NCI-H2081 (cell line): ENCODE measurements around the gene NMNAT1.
"Not testable (repeated sequence)": the region's sequence is repeated elsewhere in the genome, so short reads cannot be mapped to it uniquely, and the experiment has no call there.

ENCODE experiments used
- DNase-seq, 2 experiments: peaks; one replicate each; lab custom pipeline; 2025; lab: John Stamatoyannopoulos, UW

The NMNAT1 gene

DNA sequence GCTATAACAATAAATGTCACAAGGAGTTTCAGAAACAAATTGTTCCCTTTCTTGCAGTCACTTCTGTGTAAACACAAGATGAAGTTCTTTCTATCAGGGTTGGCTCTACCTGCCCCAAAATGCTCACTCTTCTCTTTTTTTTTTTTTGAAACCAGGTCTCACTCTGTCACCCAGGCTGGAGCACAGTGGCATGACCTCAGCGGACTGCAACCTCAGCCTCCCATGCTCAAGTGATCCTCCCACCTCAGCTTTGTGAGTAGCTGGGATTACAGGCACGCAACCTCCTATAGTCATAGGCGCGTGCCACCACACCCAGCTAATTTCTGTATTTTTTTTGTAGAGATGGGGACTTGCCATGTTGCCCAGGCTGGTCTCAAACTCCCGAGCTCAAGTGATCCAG, 22.7 kb upstream of the NMNAT1 start:
- DNase-seq = no peak

DNA sequence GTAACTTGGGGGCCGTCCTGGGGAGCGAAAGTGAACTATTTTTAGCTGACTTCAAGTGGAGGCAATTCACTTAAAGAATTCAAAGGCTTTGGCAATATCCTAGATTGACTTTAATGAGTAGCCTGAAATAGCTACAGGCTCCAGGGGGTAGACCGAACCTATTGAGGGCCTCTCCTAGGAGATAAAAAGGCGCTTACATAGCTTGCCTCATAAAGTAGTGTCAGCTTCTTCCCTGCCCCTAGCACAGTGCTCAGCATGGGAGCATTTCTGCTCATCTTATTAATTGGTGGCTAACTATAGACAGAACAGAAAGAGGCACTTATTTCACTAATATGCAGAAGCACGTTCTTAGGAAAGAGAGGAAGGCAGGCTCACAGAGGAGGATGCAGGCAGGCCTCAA, 20.9 kb upstream of the NMNAT1 start:
- no peak for DNase-seq

DNA sequence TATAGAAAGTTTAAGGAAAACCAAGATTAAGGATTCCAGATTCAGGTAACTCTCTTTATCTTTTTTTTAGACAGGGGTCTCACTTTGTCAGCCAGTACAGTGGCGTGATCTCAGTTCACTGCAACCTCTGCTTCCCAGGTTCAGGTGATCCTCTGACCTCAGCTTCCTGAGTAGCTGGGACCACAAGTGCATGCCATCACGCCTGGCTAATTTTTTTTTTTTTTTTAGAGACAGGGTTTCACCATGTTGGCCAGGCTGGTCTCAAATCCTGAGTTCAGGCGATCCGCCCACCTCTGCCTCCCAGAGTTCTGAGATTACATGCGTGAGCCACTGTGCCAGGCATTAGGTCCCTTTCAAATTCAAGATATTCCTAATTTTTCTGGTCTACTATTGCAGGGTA, 16.0 kb upstream of the NMNAT1 start:
- no peak for DNase-seq

DNA sequence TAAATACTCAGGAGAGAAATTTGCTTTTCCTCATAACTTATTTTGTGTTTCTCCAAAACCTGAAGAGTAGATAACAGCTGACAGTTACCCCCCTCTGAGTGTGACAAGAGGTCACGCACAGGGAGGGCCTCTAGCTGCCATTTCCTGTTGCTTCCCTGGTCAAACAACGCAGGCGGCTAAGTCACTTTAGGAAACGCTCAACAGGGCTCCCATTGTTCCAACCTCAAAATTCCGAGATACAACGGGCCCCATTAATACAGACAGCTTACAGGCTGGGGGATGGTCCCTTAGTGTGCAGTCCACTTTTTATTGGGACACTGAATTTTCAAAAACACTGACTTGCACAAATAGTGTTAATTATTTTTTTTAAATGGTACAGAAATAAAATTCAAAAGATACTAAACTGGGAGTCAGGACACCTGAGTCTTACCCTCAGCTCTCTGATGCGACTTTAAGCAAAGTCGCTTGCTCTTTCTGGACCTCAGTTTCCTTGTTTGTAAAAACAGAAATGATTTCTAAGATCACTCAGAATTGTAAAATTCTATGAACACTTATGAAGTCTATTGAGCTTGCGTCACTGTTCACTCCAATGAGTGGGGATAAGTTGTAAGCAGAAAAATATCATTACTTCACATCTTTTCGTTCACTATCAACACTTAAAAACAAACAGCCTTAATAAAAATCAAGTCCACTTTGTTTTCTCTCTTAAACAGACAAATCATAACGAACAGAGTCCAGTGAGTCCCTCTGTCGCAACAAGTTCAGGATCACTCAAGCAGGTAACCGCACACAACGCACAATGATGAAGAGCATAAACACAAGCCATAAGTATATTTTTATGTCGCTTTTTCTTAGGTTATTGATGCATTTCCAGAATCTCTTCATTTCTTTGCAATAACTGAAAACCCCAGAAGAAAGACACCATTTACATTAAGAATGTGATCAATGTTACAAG, 13.6 kb upstream of the NMNAT1 start:
- peak in 1 of 2 experiments; percentile 41 for DNase-seq

DNA sequence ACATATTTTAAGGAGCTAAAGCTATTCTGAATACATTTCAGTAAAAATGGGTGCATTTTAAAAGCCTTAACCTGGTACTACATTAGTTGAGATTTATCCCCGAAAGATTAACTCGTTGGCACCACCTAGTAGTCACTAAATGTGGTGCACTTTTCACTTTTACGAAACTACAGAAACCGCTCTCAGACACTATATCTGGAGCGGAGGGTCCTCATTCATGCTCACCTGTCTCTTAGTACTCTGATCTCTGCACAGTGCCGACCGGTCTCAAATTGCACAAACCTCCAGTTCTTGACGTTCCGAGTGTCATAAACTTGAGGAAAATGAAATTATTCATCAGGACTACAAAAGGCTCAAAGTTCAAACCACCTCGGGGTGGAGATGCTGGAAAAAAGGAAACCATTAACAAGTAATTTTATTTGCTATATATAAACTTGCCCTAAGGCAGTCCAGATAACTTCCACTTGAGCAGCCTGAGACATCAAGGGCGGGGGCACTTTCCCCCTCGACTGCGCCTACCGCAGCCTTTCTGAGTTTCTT, 806 bp upstream of the NMNAT1 start:
- DNase-seq = peak in 1 of 2 experiments; percentile 60

DNA sequence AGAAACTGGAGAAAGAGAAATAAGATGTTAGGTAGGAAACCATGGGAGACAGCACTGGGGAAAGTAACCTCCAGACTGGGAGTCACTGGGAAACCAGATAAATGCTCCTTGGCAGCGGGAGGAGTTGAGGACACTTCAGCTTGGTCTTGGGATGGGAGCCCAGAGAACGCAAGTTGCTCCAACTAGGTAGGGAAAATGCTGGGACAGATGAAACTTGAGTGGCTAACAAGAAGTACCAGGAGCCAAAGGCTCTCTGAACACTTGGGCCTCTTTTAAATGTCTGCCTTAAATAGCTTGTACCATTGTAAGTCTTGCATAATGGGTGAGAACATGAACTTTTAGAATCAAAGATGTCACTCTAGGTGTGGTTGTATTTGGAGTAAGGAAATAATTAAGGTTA, 3.0 kb downstream of the NMNAT1 start:
- no peak for DNase-seq

DNA sequence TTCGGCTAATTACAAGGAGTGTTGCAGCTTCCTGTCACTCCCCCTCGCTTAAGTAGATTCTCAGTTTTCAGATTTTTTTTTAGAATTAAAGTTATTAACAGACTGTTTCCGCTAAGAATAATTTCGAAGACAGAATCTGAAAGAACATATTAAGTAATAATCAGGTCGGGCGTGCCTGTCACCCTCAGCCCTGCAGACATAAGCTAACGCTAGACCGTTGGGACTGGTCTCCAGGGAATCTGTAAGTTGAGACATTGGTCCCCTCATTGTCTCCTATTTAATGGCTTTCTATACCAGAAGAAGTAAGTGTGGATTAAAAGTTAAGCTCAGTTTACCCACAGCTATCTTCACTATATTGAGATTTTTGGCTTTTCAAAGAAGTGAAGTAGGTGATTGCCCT, 14.5 kb downstream of the NMNAT1 start:
- DNase-seq = no peak

DNA sequence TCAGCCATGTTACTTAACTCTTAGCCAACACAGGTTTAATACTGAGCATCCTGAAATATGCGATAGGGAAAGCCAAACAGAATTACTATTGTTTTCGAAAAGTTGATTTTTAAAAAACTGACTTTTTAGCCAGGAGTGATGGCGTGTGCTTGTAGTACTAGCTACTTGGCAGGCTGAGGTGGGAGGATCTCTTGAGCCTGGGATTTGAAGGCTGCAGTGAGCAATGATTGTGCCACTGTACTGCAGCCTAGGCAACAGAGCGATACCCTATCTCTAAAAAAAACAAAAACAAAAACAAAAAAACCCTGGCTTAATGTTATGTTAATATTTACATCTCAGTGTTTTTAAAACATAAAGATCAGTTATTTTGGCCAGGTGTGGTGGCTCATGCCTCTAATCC, 16.7 kb downstream of the NMNAT1 start:
- no peak for DNase-seq

DNA sequence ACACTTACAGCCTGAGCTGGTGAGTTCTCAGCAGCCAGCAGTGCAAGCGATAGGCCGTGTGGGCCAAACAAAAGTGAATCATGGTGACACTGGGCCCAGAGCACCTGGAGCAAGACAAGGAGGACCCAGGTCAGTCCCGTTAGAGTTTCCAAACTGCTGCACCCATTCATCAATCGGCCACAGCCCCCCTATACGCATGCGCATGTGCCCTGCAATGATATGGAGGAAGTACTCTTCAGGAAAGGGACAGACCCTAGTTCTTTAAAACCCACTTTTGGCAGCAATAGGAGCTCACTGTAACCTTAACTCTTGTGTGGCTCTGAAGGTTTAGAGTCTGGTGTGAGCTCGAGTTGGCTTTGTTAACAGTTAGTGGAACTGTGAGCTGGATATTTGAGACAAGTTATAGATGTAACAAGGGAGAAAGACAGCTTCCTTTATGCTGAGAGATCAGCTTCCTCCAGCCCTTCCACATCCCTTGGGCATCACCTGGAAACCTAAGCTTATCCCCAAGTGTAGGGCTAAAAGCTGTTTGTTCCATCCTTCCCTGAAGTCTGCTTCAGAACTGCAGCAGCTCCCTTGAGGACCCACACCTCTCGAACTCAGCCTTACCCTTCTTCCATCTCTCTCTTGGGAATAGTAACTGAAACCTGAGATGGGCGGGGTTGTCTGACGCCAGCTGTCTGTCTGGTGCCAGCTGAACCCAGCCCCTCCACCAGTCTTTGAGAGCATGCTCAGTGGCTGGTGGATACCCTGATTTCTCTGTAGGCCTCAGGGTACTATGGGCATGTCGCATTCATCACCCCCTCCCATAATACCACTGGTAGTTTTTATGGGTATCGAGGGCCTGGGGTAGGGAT, 17.7 kb downstream of the NMNAT1 start:
- peak in 1 of 2 experiments; percentile 13 for DNase-seq

DNA sequence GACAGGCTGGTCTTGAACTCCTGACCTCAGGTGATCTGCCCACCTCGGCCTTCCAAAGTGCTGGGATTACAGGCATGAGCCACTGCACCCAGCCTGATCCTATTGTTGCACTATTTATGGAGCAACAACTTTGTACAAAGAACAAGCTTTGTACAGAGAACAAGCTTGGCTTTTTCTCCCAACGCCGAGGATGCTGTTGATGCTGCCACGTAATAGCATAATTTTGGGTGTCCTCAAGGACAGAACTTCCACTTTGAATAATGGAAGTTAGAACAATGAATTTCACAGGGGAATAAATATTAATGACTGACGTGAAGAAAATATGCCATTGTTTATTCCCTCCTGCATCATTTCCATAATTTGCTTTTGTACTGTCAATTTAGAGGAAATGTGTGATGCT, 41.0 kb downstream of the NMNAT1 start:
- no peak for DNase-seq

DNA sequence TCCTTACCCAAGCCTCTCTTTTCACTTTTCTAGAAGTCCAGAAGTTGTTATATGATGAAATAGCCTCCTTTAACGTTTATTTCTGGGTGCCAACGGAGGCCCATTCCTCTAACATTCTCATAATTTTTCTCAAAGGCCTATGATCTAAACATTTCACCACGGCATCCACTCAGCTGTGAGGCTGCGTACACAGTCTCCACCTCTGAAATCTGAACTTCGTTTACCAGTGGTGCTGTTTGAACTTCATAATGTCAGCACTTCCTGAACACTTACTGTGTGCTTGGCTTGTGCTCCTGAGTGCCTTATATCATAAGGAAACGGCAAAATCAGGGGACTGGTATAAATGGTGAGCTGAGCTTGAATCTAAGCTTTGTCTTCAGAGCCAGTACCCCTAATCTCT, 41.7 kb downstream of the NMNAT1 start:
- no peak for DNase-seq

DNA sequence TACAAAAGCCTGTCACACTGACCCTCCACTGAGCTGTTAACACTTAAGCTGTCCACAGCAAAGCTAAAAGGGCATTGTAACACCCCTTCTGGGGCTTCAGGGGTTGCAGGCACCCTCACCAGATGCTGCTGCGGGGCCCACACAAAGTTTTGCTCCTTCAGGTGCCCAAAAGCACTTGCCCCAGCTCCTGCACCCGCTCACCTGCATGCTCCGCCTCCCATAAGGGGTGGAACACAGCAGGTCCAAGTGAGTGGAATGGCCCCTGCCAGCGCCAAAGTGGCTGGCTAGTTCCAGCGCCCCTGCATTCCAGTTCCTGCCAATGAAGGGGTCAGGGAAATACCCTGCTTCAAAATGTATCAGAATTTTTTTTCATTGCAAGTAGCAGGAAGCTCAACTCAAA, 46.5 kb downstream of the NMNAT1 start:
- DNase-seq = no peak

DNA sequence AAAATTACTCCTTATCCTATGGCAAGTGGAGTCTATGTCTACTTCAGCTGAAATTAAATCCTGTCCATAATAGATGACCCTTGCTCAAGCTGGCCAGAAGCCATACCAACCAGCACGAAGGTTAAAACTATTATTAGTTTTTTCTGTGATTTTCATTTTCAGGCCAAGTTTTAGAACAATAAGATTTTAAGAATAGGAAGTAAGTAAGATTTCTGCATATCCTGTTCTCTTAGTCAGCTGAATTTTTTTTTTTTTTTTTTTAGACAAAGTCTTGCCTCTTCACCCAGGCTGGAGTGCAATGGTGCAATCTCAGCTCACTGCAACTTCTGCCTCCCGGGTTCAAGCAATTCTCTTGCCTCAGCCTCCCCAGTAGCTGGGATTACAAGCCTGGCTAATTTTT, 47.7 kb downstream of the NMNAT1 start:
- no peak for DNase-seq

DNA sequence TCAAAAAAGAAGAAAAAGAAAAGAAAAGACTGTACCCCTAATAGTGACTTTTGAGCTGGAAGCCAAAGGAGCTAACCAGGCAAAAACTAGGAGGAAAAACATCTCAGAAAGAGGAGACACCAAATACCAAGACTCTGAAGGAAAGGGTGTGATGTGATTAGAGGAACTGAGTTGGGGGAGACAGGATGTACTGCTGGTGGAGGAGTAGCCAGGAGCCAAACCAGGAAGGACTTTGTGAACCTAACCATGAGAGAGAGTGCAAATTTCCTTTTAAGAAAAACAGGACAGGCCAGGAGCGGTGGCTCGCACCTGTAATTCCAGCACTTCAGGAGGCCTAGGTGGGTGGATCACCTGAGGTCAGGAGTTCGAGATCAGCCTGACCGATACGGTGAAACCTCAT, 49.6 kb downstream of the NMNAT1 start:
- DNase-seq = no peak

DNA sequence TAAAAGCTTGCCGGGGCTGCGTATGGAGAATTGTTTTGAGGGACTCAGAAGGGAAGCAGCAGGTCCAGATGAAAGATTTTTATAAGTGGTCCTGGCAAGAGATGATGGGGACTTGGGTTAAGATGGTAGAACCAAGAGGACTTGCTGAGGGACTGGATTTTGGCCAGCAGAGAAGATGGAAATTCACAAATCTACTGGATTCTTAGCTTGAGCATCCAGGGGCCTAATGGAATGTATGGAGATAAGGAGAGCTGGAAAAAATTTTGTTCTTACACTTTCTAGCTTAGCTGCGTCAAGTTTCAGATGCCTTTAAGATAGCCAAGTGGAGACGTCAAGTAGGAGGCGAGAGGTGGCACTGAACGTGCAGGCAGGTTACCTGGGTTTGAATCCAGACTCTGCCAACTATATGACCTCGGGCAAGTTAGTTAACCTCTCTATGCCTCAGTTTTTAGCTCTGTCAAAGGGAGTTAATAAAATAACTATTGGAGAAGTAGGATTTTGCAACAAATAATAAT, 50.3 kb downstream of the NMNAT1 start:
- DNase-seq = no peak

DNA sequence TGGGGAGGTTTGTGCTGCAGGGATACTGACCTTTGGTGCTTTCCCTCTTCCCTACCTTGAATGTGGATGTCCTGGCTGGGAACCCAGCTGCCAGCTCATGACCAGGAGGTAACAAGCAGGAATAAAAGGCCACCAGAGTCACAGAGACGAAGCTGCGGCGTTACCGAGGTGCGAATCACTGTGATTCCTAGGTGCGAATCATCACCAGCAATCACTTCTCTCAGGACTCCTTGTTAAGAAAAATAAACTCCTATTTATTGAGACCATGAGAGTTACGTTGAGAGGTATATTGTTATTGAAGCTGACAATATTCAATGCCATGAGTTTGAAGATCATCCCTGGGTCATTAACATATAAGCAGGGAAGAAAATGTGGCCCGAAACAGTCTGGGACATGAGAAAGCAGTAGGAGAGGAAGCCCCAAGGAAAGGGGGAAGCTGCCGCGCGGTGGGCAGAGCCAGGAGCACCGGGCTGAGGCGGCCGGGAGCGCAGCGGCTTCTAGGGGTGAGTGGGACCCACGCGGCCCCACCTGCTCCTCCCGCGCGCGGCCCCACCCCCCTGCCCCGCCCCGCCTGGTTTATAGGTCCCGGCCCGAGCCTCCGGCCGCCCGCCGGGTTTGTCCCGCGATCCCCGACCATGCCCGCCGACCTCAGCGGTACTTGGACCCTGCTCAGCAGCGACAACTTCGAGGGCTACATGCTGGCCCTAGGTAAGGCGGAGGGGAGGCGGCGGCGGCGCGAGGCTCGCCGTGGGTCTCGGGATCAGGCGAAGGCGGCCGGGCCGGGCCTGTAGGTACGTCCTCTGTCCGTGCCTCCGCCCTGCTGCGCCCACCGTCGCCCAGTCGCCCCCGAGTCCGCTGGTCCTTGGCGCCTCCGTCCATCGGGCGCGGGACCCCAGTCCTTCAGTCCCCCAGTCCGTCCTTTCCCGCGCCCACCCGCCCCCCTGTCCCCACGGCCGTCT, 53.6 kb downstream of the NMNAT1 start, which contains the start of gene RBP7:
TSS of gene RBP7 (plus strand) at position 605 of the 959 bp plus-strand sequence. CDS start at position 636, 31 bp downstream.
- no peak for DNase-seq

DNA sequence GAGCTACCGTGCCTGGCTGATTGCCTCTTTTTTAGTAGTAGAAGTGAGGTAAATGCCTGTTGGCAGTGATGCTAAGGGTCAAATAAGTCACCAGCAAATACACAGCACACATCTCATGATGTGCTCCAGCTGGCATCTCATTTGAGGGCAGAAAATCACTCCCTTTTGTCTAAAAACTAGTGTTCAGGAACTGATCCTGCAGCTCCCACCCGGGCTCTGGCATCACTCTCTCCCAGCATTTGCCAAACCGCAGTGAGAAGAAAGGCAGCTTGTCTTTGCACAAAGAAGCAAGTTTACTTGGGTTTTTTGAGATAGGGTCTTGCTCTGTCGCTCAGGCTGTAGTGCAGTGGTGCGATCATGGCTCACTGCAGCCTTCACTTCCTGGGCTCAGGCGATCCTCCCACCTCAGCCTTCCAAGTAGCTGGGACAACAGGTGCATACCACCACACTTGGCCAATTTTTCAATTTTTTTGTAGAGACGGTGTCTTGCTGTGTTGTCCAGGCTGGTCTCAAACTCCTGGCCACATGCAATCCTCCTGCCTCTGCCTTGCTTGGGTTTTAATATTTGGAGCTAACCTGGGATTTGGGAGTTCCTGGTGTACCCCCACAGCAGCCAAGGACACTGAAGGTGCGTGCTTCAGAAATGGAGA, 57.9 kb downstream of the NMNAT1 start:
- no peak for DNase-seq

DNA sequence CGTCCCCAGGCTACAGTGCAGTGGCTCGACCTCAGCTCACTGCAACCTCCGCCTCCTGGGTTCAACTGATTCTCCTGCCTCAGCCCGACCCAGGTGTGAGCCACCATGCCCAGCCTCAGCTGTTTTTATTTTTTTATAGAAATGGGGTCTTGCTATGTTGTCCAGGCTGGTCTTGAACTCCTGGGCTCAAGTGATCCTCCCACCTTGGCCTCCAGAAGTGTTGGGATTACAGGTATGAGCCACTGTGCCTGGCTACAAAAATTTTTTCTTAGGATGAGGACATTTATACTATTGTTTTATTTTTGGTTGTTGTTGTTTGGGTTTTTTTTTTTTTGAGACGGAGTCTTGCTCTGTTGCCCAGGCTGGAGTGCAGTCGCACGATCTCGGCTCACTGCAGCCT, 62.0 kb downstream of the NMNAT1 start:
- not testable (repeated sequence) for DNase-seq

DNA sequence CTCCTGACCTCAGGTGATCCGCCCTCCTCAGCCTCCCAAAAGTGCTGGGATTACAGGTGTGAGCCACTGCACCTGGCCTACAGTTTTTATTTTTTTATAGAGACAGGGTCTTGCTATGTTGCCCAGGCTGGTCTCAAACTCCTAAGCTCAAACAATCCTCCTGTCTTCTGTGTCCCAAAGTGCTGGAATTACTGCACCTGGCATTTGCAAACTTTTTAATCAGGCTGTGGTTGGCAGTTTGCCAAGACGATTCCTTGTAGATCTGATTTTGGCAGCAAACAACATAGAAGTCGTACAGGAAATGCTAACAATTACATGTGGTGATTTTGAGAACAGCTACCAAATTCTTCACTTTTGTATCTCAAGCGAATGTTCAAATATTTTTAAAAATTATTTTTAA, 63.9 kb downstream of the NMNAT1 start:
- no peak for DNase-seq

DNA sequence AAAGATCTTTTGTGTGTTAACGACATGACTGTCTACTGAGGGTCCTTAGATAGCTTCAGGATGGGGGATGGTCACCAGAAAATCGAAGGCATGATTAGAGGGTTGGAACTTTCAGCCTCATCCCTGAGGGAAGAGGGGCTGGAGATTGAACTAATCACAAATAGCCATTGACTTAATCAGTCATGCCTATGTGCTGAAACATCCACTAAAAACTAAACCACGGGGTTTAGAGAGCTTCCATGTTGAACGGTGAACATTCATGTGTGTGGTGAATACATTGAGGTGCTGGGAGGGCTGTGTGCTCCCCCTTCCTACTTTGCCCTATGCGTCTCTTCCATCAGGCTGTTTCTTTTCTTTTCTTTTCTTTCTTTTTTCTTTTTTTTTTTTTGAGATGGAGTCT, 70.7 kb downstream of the NMNAT1 start:
- no peak for DNase-seq

DNA sequence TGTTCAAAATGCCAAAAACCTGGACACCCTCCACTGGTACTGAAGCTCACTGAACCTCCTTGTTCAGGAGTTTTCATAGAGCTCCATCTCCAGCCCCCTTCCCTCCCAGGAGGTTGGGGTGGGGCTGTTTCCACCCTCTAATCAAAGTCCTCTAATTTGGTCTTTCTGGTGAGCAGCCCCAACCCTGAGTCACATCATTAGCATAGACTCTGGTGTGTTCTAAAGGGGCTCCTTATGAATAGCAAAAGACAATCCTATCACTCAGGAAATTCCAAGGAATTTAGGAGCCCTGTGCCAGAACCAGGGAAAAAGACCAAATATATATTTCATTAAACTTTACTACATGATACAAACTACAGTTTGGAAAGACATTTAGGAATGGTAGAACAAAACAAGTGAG, 76.3 kb downstream of the NMNAT1 start:
- no peak for DNase-seq
